ENCODE measurements around the gene SPRR1A.

The SPRR1A gene, protein sequence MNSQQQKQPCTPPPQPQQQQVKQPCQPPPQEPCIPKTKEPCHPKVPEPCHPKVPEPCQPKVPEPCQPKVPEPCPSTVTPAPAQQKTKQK

DNA sequence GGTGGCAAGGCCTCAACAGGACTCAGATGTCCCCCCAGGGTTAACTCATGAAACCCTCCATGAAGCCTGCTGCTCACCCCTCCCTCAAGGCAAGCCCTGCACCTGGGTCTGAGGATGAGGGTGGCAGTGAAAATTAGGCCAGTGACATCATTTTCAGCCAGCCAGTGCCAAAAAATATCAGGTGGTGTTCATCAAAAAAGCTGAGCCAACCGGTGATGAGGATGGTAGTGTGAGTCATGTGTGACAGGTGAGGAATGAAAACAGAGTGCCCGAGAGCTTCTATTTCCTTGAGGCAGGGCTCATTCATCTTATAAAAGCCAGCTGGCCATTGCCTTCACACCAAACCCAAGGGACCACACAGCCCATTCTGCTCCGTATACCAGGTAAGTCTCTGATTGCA is at the start of gene SPRR1A:
TSS of gene SPRR1A (plus strand) at position 339 of the 400 bp plus-strand sequence. CDS start 1,150 bp downstream, outside the sequence.
- no peak for DNase-seq (ENCODE audit: low read depth in 1 of 2, low spot score in 1 of 2)

DNA sequence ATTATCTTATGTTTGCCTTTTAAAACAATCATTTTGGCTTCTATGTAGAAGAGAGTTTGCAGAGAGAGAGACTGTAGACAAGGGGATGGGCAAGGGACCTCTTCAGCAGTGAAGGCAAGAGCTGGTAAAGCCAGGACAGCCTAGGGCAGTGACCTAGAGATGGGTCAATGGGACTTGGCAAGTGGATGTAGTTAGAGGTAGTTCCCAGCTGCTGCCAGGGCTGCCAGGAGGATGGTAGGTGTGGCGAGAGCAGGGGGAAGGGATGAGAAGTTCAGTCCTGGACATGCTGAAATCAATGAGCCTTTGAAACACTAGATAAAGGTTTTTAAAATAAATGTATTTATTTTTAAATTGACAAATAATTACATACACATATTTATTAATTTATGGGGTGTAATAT is 43.3 kb upstream of the SPRR1A start:
- DNase-seq (ENCODE audit: low read depth in 1 of 2, low spot score in 1 of 2): no peak

DNA sequence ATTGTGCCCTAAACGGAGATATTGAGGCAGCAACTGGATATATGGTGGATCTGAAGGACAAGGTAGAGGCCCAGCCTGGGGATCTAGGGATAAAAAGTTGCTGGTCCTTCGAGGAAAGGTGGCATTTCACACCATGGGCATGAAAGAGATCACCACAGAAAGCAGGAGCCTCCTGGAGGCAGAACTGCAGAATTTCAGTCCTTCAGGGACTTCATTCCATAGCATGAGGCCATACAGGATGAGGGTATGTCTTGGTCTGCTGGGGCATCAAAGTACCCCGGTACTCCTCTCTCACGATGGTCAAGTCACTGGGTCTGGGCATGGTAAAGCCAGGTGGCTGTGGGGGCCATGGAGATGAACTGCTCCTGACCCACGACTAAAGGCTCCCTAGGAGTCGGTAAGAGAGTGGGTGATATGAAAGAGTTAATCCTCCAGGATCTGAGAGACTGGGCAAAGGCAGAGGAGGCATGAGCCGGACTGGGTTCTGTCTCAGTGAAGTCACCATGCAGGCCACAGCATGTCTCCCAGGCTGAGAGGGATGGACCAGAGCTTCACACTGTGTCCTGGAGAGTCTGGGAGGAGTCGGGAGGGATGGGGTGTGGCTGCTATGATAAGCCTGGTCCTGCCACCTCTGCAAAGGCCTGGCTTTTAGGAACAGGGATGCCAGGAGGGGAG is 42.7 kb upstream of the SPRR1A start:
- DNase-seq (ENCODE audit: low read depth in 1 of 2, low spot score in 1 of 2): no peak

DNA sequence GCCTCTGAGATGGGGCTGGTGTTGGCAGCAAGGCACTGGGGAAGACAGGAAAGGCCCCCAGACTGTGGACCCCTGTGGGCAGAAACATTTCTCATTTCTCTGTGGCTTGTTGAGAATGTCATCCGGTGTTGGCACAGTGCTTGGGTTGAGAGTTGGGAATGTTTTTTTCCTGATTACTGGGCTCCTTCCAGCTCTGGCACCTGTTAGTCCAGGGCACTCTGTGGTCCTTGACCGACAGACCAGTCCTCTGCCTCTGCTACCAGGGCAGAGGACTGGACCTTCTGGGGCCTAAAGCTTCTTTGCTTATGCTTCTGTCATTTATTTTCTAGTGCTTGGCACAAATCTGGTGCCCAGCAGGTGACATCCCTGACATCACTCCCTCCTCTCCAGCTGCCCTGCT is 41.7 kb upstream of the SPRR1A start:
- no peak for DNase-seq (ENCODE audit: low read depth in 1 of 2, low spot score in 1 of 2)

DNA sequence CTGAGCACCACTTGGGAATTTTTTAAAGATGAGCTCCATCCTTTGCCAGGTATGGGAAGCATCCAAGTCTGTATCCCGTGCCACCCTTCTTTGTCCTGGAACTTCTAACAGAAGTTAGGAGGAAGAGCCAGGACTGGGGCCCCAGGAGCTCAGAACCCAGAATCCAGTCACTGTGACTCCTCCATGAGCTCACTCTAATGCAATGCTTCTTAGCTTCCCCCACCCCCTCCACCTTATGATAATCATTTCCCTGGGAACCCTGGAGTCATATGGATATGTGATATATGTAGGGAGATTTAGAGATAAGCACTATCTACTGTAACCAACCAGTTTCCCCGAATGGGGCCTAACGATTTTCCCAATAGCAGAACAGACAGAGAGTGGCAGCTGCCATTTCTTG is 37.6 kb upstream of the SPRR1A start:
- DNase-seq (ENCODE audit: low read depth in 1 of 2, low spot score in 1 of 2): no peak

DNA sequence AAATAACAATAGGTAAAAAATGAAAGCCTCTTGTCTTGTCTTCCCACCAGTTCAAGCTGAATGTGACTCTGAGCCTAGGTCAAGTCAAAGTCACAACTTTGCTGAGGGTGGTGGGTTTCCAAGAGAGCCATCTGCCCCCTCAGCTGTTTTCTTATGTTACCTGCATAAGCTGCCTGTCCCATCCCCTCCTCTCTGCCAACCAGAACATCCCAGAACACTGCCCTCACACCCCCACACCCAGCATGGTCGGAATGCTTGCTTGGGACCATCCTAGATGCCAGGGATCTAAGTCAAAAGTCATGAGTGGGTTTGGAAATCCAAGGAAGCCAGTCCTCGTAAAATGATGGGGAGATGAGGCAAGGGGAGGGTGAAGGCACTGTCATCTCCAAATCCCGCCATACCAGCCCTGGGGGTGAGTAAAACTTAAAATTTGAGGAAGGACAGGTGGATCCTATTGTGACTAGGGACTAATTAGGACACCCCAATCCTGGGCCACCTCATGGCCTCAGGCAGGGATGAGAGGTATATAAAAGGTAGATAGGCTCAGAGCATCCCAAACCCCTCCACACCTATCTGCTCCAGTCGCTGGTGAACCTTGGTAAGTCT is 37.1 kb upstream of the SPRR1A start, which contains the start of gene SPRR5:
TSS of gene SPRR5 (plus strand) at position 556 of the 606 bp plus-strand sequence. CDS start 1,349 bp downstream, outside the sequence.
- DNase-seq (ENCODE audit: low read depth in 1 of 2, low spot score in 1 of 2): no peak

DNA sequence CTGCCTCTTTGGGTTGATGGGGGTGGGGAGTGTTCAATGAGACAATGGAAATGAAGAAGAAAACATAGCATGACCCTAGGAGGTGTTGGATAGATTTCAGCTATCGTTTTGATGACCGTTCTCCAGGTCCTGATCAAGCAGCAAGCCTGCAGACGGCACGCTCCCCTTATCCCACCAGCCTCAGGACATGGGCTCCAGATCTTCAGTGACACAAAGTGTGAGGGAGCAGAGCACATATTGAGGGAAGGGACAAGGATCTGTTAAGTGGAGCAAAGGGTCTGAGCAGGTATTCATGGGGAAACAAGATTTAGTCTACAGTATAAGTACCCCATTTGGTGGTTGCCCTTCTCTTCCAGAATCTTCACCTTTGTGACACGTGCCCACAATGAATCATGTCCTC is 32.2 kb upstream of the SPRR1A start:
- no peak for DNase-seq (ENCODE audit: low read depth in 1 of 2, low spot score in 1 of 2)

DNA sequence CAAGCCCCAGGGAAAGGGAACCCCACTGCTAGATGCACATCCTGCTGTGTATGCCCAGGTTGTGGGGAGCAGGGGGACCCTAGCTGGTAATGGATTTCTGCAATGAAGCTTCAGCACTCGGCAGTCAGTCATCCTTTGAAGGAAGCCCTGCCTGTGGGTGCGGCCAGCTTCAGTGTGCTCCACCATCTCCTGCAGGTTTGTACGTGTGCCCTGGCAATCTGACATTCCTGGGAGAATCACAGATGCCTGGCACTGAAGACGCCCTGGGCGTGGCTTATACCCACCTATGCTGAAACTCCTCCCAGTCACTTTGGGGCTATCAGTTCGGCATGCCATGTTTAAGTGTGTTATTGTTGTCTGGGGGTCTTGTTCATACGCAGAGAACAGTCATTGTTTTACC is 30.1 kb upstream of the SPRR1A start:
- DNase-seq (ENCODE audit: low read depth in 1 of 2, low spot score in 1 of 2): no peak

DNA sequence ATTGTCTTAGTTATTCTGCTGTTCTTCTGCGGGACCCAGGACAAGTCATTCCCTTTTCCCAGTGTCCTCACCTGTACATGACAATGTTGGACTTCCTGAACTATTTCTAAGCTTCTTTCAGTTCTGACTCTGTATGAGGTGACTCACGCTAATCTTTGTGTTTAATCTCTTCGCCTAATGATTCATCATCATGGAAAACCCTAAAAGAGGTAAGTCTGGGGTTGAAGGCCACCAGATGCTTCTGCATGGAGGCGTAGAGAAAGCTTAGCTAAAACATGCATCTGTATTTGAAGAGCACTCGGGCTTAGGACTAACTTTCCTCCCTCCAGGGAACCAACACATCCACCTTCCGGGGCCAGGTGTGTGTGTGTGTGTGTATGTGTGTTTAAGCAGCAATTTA is 29.4 kb upstream of the SPRR1A start:
- DNase-seq (ENCODE audit: low read depth in 1 of 2, low spot score in 1 of 2): no peak

DNA sequence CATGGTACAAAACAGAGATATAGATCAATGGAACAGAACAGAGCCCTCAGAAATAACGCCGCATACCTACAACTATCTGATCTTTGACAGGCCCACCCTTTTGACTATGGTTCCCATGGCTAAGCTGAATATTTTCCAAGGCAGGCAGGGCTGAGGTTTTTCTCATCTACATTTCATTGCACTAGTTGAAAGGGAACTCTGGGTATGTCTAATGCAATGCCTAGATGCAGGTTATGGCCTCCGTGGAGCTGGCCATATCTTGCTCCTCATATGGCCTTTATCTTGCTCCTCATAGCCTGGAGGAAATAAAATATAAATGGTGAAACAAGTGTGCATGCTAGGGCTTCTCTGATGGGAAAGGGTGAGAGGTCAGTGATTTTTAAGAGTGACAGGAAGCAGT is 26.3 kb upstream of the SPRR1A start:
- no peak for DNase-seq (ENCODE audit: low read depth in 1 of 2, low spot score in 1 of 2)

DNA sequence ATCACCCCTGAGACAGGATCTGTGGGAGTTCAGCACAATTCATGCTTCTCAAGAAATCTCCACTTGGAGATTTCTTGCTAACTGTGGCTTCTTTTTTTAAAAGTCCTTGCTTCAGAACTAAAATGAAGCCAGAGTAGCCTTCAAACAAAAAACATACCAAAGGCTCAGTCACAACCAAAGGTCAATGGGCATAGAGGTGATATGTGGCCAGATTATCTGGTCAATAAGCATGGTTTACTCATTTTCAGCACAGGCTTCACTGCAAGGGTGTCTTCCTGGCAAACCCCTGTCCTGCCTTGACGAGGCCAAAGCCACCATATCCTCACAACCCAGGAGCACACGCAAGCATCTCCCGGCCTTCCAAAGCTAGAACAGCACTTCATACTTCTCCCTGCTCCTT is 24.6 kb upstream of the SPRR1A start:
- DNase-seq (ENCODE audit: low read depth in 1 of 2, low spot score in 1 of 2): no peak

DNA sequence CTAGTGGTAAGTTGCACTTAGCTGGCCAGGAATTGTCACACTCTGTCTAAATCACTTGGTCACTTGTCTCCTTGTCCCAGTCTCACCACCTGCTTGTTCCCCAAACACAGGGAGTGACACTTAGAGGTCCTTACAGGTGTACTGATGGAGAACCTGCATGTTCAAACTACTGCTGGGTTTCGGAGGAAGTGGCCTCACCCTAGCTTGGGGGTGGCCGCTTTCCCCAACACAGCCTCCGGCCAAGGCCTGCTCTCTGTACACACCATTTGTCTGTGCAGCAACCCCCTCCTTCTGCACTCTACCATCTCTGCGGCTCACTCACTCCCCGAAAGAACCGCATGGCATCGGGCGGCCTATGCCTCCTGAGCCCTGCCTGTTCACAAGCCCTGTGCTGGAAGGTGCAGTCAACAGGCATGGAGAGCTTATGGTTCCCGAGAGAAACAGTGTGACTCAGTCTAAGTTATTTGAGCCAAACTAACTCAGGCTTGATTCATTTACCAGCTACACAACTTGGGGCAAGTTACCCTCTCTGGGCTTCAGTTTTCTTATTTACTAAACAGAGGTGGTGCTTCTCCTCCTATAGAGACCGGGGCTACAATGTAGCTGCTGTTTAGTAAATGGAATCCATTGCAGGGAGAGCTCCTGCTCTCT is 24.0 kb upstream of the SPRR1A start:
- DNase-seq (ENCODE audit: low read depth in 1 of 2, low spot score in 1 of 2): no peak

DNA sequence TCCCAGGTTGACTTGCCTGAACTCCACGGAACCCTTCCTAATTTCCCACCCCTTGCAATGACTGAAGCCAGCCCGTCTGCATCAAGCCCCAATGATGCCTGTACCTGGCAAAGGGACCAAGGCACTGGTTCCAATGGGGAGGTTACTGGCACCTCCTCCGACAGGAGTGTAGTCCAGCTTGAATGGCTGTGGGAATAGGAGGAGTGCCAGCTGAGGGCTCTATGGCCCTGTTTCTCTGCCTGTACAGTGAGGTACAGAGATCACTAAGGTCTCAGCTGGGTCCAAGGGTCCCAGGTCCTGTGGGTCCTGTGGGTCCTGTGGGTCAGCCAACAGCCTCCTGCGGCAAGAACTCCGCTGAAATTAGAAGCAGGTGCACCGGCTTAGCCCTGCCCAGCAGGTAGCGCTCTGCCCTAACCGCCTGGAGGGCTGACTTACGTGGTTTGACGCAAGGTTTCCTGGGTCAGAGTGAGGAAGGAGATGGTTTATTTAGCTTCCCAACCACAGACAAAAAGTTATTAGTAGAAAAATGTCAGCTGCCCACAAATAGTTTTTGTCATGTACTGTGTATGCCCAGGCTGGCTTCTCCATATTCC is 23.3 kb upstream of the SPRR1A start:
- no peak for DNase-seq (ENCODE audit: low read depth in 1 of 2, low spot score in 1 of 2)

DNA sequence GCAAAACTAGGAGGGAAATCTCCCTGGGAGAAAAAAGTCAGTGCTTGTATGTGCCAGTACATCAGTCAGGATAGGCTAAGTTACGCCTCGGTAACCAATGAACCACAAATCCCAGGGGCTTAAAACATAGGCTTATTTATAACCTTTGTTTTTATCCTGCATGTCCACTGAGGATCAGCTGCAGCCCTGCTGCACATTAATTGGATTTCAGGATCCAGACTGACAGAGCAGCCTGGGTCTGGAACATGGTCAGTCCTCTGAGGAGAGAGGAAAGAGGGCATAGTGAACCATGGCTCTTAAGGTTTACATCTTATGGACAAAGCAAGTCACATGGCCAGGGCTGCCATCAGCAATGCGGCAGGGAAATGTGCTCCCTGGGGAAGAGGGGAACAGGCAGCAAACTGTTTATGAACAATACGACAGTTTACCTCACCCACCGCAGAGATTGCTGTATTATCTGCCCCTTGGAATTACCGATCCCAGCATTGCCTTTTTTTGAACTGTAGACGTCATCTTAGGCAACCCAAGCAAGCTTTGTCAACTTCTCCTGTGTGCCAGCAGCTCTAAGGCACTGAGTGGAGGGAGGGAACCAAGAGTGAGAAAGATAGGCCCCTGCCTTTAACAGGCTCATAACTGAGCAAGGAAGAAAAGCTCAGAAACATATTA is 22.5 kb upstream of the SPRR1A start:
- DNase-seq (ENCODE audit: low read depth in 1 of 2, low spot score in 1 of 2): no peak

DNA sequence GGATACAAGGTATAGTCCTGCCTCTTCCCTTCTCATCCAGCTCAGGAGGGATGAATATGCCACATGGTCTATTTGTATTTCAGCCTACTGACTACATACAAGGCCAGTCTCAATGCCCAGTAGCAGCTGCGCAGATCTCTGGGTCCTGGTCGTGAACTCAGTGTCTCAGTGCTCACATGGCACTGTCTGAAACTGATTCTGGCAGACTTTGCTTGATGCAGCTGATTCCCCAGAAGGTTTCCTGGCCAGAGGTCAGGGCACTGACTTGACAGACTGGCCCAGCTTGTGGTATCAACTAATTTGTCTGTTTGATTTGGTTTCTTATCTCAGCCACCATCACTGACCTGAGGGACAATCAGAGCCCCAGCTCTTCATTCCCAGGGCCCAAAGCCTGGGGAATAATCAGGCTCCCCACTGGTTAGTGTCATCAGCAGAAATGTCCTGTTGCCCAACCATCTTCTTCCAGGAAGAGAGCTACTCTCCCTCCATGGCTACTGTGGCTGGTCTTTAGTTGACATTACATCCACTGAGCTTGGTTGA is 20.9 kb upstream of the SPRR1A start:
- DNase-seq (ENCODE audit: low read depth in 1 of 2, low spot score in 1 of 2): no peak

DNA sequence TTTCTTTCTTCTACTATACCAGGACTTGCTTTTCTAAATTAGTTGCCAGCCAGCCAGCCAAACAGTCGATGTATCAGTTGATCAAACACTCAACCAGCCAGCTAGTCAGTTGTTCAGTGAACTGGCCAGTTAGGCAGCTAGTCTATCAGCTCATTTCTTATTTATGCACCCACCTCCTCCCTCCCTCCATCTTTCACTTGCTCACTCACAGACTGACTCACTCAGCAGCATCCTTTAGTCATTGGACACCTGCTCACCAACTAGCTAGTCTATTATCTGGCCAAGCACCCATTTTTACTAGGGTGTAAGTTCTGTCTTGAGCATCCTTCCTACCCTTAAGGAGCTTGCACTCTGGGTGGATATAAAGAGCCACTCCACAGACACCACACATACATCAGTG is 19.3 kb upstream of the SPRR1A start:
- no peak for DNase-seq (ENCODE audit: low read depth in 1 of 2, low spot score in 1 of 2)

DNA sequence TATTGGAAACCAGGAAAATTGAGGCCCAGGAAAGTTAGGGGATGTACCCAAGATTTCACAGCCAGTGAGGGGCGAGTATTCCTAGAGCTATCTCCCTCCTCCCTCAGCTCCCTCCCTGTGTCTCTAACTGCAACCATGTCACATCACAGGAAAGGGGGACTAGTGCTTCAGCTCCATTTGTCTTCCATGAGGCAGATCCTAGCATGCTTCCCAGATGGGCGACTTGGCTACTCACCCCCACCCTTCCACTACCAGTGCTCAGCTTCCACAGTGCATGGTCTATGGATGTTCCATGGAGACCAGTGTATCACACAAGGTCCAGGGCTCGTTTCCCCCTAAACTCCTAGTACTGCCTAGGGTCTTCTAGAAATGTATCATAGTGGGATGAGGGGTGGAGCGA is 18.0 kb upstream of the SPRR1A start:
- DNase-seq (ENCODE audit: low read depth in 1 of 2, low spot score in 1 of 2): no peak

DNA sequence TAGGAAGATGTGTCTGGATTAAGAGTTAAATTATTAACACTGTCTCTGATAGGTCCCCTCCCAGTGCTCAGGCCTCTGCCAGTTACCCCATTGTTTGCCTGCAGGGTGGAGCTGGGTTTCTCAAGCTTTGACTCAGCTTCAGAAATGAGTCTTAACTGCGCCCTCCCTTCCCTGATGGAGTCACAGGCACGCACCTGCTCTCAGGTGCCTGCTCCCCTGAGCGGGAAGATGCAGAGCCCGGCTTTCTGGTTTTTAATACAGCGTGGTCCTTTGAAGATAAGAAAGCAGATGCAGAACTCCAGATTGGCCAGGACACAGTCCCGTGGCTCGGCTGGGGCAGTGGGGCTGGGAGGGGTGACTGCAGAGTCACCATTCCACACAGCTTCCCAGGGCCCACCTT is 16.7 kb upstream of the SPRR1A start:
- no peak for DNase-seq (ENCODE audit: low read depth in 1 of 2, low spot score in 1 of 2)

DNA sequence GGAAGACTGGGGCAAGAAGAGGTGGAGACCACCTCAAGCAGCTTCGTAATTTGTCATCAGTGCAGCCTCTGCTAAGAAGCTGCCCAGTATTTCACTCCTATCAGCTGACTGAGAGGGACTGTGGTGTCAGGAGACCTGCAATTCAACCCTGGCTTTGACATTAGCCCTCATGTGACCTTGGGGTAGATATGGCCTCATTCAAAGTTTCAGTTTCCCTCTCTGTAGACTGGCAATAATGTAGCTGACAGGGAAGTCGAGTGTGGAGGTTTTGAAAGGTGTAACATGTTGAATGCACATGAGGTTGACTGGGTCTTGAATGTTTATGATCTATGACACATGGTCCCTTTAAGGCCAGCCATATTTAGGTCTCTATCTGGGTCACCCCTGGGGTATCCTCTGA is 15.6 kb upstream of the SPRR1A start:
- no peak for DNase-seq (ENCODE audit: low read depth in 1 of 2, low spot score in 1 of 2)

DNA sequence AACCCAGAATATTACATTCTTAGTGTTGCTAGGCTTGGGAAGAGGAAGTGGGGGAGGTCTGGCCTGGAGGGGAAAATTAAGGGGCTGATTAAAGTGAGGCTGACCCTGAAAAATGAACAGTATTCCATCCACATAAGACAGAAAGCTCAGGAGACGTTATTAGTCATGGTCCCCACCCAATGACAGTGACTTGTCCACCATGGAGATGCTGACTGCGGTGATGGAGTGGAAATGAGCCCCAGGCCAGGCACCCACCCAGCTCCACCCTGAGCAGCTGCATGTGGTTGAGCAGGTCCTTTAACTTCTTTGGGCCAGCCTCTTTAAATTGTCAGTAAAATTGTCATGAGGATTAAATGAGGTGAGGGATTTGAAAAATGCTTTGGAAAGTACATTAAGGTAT is 14.8 kb upstream of the SPRR1A start:
- no peak for DNase-seq (ENCODE audit: low read depth in 1 of 2, low spot score in 1 of 2)

DNA sequence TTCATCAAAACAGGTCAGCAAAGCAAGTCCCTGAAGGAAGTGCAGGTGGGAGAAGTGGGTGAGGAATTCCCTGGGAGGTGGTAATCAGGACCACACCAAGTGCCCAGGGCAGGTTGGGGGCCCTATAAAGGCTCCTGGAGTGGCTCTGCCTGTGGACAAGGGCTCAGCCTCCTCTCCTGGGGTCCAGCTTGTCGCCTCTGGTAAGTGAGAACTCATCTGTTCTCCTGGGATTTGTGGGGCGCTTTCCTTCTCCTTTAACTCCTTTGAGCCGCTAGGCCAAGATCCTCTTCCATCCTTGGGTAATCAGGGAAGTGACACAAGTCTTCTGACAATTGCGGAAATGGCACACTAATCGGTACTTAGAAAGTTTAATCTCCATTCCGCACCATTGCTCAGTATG is 13.4 kb upstream of the SPRR1A start, which contains the start of gene SPRR4:
TSS of gene SPRR4 (plus strand) at position 154 of the 400 bp plus-strand sequence. CDS start 1,243 bp downstream, outside the sequence.
- DNase-seq (ENCODE audit: low read depth in 1 of 2, low spot score in 1 of 2): no peak

Data from stimulated activated CD4-positive, alpha-beta T cell treated with anti-CD3 and anti-CD28 coated beads, Interleukin-15, amount 100 ng/mL, for 1 hour (primary cell).